ENCODE measurements around the gene MPO. TPM values are rescaled to one million over a fixed set of nuclear protein-coding genes. Genes with fewer than 3 reads are reported as not detected.

MPO gene
- total and polyA plus RNA-seq, 2 donors (not counting 1 experiment from before 2014, with no cell fraction given), result 0.01 TPM; not detected in 1

- TF ChIP-seq, protein P1, sequence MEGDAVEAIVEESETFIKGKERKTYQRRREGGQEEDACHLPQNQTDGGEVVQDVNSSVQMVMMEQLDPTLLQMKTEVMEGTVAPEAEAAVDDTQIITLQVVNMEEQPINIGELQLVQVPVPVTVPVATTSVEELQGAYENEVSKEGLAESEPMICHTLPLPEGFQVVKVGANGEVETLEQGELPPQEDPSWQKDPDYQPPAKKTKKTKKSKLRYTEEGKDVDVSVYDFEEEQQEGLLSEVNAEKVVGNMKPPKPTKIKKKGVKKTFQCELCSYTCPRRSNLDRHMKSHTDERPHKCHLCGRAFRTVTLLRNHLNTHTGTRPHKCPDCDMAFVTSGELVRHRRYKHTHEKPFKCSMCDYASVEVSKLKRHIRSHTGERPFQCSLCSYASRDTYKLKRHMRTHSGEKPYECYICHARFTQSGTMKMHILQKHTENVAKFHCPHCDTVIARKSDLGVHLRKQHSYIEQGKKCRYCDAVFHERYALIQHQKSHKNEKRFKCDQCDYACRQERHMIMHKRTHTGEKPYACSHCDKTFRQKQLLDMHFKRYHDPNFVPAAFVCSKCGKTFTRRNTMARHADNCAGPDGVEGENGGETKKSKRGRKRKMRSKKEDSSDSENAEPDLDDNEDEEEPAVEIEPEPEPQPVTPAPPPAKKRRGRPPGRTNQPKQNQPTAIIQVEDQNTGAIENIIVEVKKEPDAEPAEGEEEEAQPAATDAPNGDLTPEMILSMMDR (conservative IDR thresholded peaks at IDR 0.05 in 1 of 2, IDR thresholded peaks at IDR 0.05 in 1 of 2; ENCODE audit: low read depth in 1 of 2, low read length in 2 of 2), result no peak
- no peak for TF ChIP-seq EZH2 (IDR thresholded peaks at IDR 0.05; ENCODE audit: low read length, missing control alignments)
- no peaks in the 10 kb centered on the region for H3K79me2 ChIP-seq (ENCODE audit: control insufficient read depth, insufficient read depth, low read length)
- no peak overlapping the region for H3K4me3 ChIP-seq (replicated peaks in 1 of 4; ENCODE audit: control extremely low read depth in 1 of 4, insufficient read depth in 1 of 4, low read depth in 3 of 4, low read length in 4 of 4)
- no peak overlapping the region for H2AFZ ChIP-seq (ENCODE audit: low read length)
- no peak overlapping the region for H3K27ac ChIP-seq (ENCODE audit: insufficient read depth, low read length)
- no peaks in the 10 kb centered on the region for H3K36me3 ChIP-seq (ENCODE audit: control insufficient read depth, insufficient read depth, low read length)
- no peak for DNase-seq (ENCODE audit: low read depth in 2 of 2)
- H3K4me1 ChIP-seq (ENCODE audit: control insufficient read depth, extremely low read depth, insufficient read depth, low read length), result no peaks in the 10 kb centered on the region
- H3K27me3 ChIP-seq (ENCODE audit: control insufficient read depth, insufficient read depth, low read length), result no peaks in the 10 kb centered on the region
- no peak overlapping the region for H3K4me2 ChIP-seq (ENCODE audit: extremely low read depth, insufficient read depth, low read length)
- no peaks in the 10 kb centered on the region for H4K20me1 ChIP-seq (ENCODE audit: control insufficient read depth, extremely low read depth, insufficient read depth, low read length)
- H3K9ac ChIP-seq (ENCODE audit: insufficient read depth, low read length), result no peak overlapping the region
- no peaks in the 10 kb centered on the region for H3K9me3 ChIP-seq (ENCODE audit: control insufficient read depth, insufficient read depth, low read depth, low read length)
Observed at GRCh38 chr17:58307468-58308172, 26.9 kb upstream of the MPO start.

- Histone ChIP-seq H3K4me2 (ENCODE audit: extremely low read depth, insufficient read depth, low read length) (no peak overlapping the region), H2AFZ (ENCODE audit: low read length) (no peak overlapping the region), H3K27ac (ENCODE audit: insufficient read depth, low read length) (no peak overlapping the region), H3K79me2 (ENCODE audit: control insufficient read depth, insufficient read depth, low read length) (no peaks in the 10 kb centered on the region), H3K9me3 (ENCODE audit: control insufficient read depth, insufficient read depth, low read depth, low read length) (no peaks in the 10 kb centered on the region), H4K20me1 (ENCODE audit: control insufficient read depth, extremely low read depth, insufficient read depth, low read length) (no peaks in the 10 kb centered on the region), H3K27me3 (ENCODE audit: control insufficient read depth, insufficient read depth, low read length) (no peaks in the 10 kb centered on the region), H3K4me1 (ENCODE audit: control insufficient read depth, extremely low read depth, insufficient read depth, low read length) (no peaks in the 10 kb centered on the region), H3K36me3 (ENCODE audit: control insufficient read depth, insufficient read depth, low read length) (no peaks in the 10 kb centered on the region), H3K9ac (ENCODE audit: insufficient read depth, low read length) (no peak overlapping the region), H3K4me3 (replicated peaks in 1 of 4; ENCODE audit: control extremely low read depth in 1 of 4, insufficient read depth in 1 of 4, low read depth in 3 of 4, low read length in 4 of 4) (no peak overlapping the region)
- TF ChIP-seq, protein P1 (conservative IDR thresholded peaks at IDR 0.05 in 1 of 2, IDR thresholded peaks at IDR 0.05 in 1 of 2; ENCODE audit: low read depth in 1 of 2, low read length in 2 of 2), result no peak
- TF ChIP-seq EZH2 (IDR thresholded peaks at IDR 0.05; ENCODE audit: low read length, missing control alignments), result no peak
- DNase-seq (ENCODE audit: low read depth in 2 of 2), result no peak
Observed at GRCh38 chr17:58306131-58306951, 25.6 kb upstream of the MPO start.

GRCh38 chr17:58305626-58306025 is 24.9 kb upstream of the MPO start:
- no peaks in the 10 kb centered on the region for H3K9me3 ChIP-seq (ENCODE audit: control insufficient read depth, insufficient read depth, low read depth, low read length)
- H3K4me1 ChIP-seq (ENCODE audit: control insufficient read depth, extremely low read depth, insufficient read depth, low read length), result no peaks in the 10 kb centered on the region
- no peak overlapping the region for H3K9ac ChIP-seq (ENCODE audit: insufficient read depth, low read length)
- H2AFZ ChIP-seq (ENCODE audit: low read length), result no peak overlapping the region
- TF ChIP-seq EZH2 (IDR thresholded peaks at IDR 0.05; ENCODE audit: low read length, missing control alignments), result no peak
- TF ChIP-seq, protein P1 (conservative IDR thresholded peaks at IDR 0.05 in 1 of 2, IDR thresholded peaks at IDR 0.05 in 1 of 2; ENCODE audit: low read depth in 1 of 2, low read length in 2 of 2), result no peak
- DNase-seq (ENCODE audit: low read depth in 2 of 2), result no peak
- no peak overlapping the region for H3K4me2 ChIP-seq (ENCODE audit: extremely low read depth, insufficient read depth, low read length)
- no peaks in the 10 kb centered on the region for H3K27me3 ChIP-seq (ENCODE audit: control insufficient read depth, insufficient read depth, low read length)
- H3K36me3 ChIP-seq (ENCODE audit: control insufficient read depth, insufficient read depth, low read length), result no peaks in the 10 kb centered on the region
- H3K79me2 ChIP-seq (ENCODE audit: control insufficient read depth, insufficient read depth, low read length), result no peaks in the 10 kb centered on the region
- no peak overlapping the region for H3K4me3 ChIP-seq (replicated peaks in 1 of 4; ENCODE audit: control extremely low read depth in 1 of 4, insufficient read depth in 1 of 4, low read depth in 3 of 4, low read length in 4 of 4)
- no peaks in the 10 kb centered on the region for H4K20me1 ChIP-seq (ENCODE audit: control insufficient read depth, extremely low read depth, insufficient read depth, low read length)
- no peak overlapping the region for H3K27ac ChIP-seq (ENCODE audit: insufficient read depth, low read length)
